ENCODE data around the gene SENP3.
A peak's percentile ranks its signal among the peaks of the same experiment; 100 is the strongest.

The SENP3 gene

GRCh38 chr17:7555320-7555948 lies 6.3 kb upstream of the SENP3 start:
- peaks cover 28% of the 10 kb centered on the region for H3F3A ChIP-seq (ENCODE audit: insufficient read depth, low read length)
- no peak overlapping the region for H2AFZ ChIP-seq (ENCODE audit: low read length)
- DNase-seq: no peak
- H3K4me1 ChIP-seq (ENCODE audit: low read length): peaks cover 33% of the 10 kb centered on the region
- H3K27me3 ChIP-seq (replicated peaks; ENCODE audit: insufficient read depth, low read length): no peaks in the 10 kb centered on the region
- H3K4me2 ChIP-seq (ENCODE audit: low read depth, low read length): no peak overlapping the region
- no peak overlapping the region for H3K27ac ChIP-seq (ENCODE audit: low read length)
- H3K79me2 ChIP-seq (ENCODE audit: low read length): no peaks in the 10 kb centered on the region
- no peaks in the 10 kb centered on the region for H4K20me1 ChIP-seq (ENCODE audit: insufficient read depth, low read length)
- no peaks in the 10 kb centered on the region for H3K9me2 ChIP-seq (replicated peaks; ENCODE audit: insufficient read depth, low read length)
- TF ChIP-seq EZH2 (optimal IDR thresholded peaks at IDR 0.05; ENCODE audit: low read depth, low read length) (no peak), EZH2phosphoT487 (IDR thresholded peaks at IDR 0.05; ENCODE audit: low read length) (no peak), CTCF (IDR thresholded peaks at IDR 0.05; ENCODE audit: low read length) (no peak)
- no peaks in the 10 kb centered on the region for H3K9me3 ChIP-seq (replicated peaks; ENCODE audit: insufficient read depth, low read length)
- no peaks in the 10 kb centered on the region for H3K36me3 ChIP-seq (replicated peaks; ENCODE audit: insufficient read depth, low read length)
- H3K4me3 ChIP-seq (ENCODE audit: low read length): no peak overlapping the region
- H3K9ac ChIP-seq (ENCODE audit: low read length): no peak overlapping the region

- H3K27me3 ChIP-seq (replicated peaks; ENCODE audit: insufficient read depth, low read length): no peaks in the 10 kb centered on the region
- peaks cover 32% of the 10 kb centered on the region for H3F3A ChIP-seq (ENCODE audit: insufficient read depth, low read length)
- H3K9me2 ChIP-seq (replicated peaks; ENCODE audit: insufficient read depth, low read length): no peaks in the 10 kb centered on the region
- DNase-seq: no peak
- H3K36me3 ChIP-seq (replicated peaks; ENCODE audit: insufficient read depth, low read length): no peaks in the 10 kb centered on the region
- peaks cover 37% of the 10 kb centered on the region for H3K4me1 ChIP-seq (ENCODE audit: low read length)
- TF ChIP-seq EZH2phosphoT487 (IDR thresholded peaks at IDR 0.05; ENCODE audit: low read length) (no peak), EZH2 (optimal IDR thresholded peaks at IDR 0.05; ENCODE audit: low read depth, low read length) (no peak), CTCF (IDR thresholded peaks at IDR 0.05; ENCODE audit: low read length) (no peak)
- no peaks in the 10 kb centered on the region for H3K9me3 ChIP-seq (replicated peaks; ENCODE audit: insufficient read depth, low read length)
- H3K79me2 ChIP-seq (ENCODE audit: low read length): peaks cover 5% of the 10 kb centered on the region; the same call in 1 of the 2 replicates
- no peak overlapping the region for H3K4me2 ChIP-seq (ENCODE audit: low read depth, low read length)
- H3K27ac ChIP-seq (ENCODE audit: low read length): no peak overlapping the region
- H3K9ac ChIP-seq (ENCODE audit: low read length): no peak overlapping the region
- H3K4me3 ChIP-seq (ENCODE audit: low read length): no peak overlapping the region
- H4K20me1 ChIP-seq (ENCODE audit: insufficient read depth, low read length): no peaks in the 10 kb centered on the region
- H2AFZ ChIP-seq (ENCODE audit: low read length): no peak overlapping the region
These were observed 5.1 kb upstream of the SENP3 start for GRCh38 chr17:7556627-7557026.

GRCh38 chr17:7557147-7557764 lies 4.5 kb upstream of the SENP3 start:
- H3K9ac ChIP-seq (ENCODE audit: low read length): no peak overlapping the region
- no peaks in the 10 kb centered on the region for H3K9me3 ChIP-seq (replicated peaks; ENCODE audit: insufficient read depth, low read length)
- H2AFZ ChIP-seq (ENCODE audit: low read length): peak overlapping the region; percentile 68
- H3K4me1 ChIP-seq (ENCODE audit: low read length): peaks cover 33% of the 10 kb centered on the region
- no peaks in the 10 kb centered on the region for H3K27me3 ChIP-seq (replicated peaks; ENCODE audit: insufficient read depth, low read length)
- H3K27ac ChIP-seq (ENCODE audit: low read length): no peak overlapping the region
- no peaks in the 10 kb centered on the region for H3K9me2 ChIP-seq (replicated peaks; ENCODE audit: insufficient read depth, low read length)
- no peaks in the 10 kb centered on the region for H3K36me3 ChIP-seq (replicated peaks; ENCODE audit: insufficient read depth, low read length)
- H3K79me2 ChIP-seq (ENCODE audit: low read length): peaks cover 10% of the 10 kb centered on the region
- no peak for DNase-seq
- no peak overlapping the region for H3K4me3 ChIP-seq (ENCODE audit: low read length)
- TF ChIP-seq EZH2phosphoT487 (IDR thresholded peaks at IDR 0.05; ENCODE audit: low read length) (no peak), EZH2 (optimal IDR thresholded peaks at IDR 0.05; ENCODE audit: low read depth, low read length) (no peak), CTCF (IDR thresholded peaks at IDR 0.05; ENCODE audit: low read length) (no peak)
- H4K20me1 ChIP-seq (ENCODE audit: insufficient read depth, low read length): no peaks in the 10 kb centered on the region
- peaks cover 28% of the 10 kb centered on the region for H3F3A ChIP-seq (ENCODE audit: insufficient read depth, low read length)
- peak overlapping the region; percentile 77; the same call in 1 of the 2 replicates for H3K4me2 ChIP-seq (ENCODE audit: low read depth, low read length)
